ENCODE results near the gene CTAGE9. TPM values are rescaled to one million over a fixed set of nuclear protein-coding genes. Genes with fewer than 3 reads are reported as not detected.
"Not testable (repeated sequence)": the region's sequence is repeated elsewhere in the genome, so short reads cannot be mapped to it uniquely, and the experiment has no call there.

CTAGE9 gene
- total and polyA plus RNA-seq, 3 donors from 2014 or later: 3.7 to 10.3 (median 6.6) TPM

DNA sequence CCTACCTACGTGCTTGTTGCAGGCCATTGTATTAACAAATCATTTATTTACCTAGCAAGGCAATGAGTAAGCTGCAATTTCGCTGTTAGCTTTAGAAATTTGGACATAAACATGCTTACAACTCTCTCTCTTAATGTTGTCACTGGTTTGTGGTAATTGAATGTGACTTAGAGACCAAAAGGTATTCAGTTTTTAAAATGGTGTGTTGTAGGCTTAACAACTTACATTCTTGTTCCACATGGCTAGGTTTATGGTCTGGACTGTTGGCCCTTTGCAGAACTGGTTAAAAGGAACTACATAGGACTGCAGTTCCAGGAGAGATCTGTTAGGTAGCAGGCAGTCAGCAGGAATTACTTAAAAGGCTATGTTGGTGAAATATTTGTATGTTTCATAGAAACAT, 10.3 kb upstream of the CTAGE9 start:
- no peak for DNase-seq
- H3K36me3 ChIP-seq (ENCODE audit: low read depth, missing control alignments): no peaks in the 10 kb centered on the region
- intact Hi-C loops (cut with DNase I; ENCODE audit: low total_unique reads): no loop called here
- H3K4me3 ChIP-seq: no peak overlapping the region
- 88 to 94% methylated on average over 2 of the region's 2 CpGs for WGBS, 2 donors
- no peaks in the 10 kb centered on the region for H3K4me1 ChIP-seq
- TF ChIP-seq POLR2A (IDR thresholded peaks at IDR 0.05): no peak
- TF ChIP-seq, protein P1, sequence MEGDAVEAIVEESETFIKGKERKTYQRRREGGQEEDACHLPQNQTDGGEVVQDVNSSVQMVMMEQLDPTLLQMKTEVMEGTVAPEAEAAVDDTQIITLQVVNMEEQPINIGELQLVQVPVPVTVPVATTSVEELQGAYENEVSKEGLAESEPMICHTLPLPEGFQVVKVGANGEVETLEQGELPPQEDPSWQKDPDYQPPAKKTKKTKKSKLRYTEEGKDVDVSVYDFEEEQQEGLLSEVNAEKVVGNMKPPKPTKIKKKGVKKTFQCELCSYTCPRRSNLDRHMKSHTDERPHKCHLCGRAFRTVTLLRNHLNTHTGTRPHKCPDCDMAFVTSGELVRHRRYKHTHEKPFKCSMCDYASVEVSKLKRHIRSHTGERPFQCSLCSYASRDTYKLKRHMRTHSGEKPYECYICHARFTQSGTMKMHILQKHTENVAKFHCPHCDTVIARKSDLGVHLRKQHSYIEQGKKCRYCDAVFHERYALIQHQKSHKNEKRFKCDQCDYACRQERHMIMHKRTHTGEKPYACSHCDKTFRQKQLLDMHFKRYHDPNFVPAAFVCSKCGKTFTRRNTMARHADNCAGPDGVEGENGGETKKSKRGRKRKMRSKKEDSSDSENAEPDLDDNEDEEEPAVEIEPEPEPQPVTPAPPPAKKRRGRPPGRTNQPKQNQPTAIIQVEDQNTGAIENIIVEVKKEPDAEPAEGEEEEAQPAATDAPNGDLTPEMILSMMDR (IDR thresholded peaks at IDR 0.05): no peak
- no peaks in the 10 kb centered on the region for H3K9me3 ChIP-seq
- no peaks in the 10 kb centered on the region for H3K27me3 ChIP-seq
- no peak overlapping the region for H3K27ac ChIP-seq

DNA sequence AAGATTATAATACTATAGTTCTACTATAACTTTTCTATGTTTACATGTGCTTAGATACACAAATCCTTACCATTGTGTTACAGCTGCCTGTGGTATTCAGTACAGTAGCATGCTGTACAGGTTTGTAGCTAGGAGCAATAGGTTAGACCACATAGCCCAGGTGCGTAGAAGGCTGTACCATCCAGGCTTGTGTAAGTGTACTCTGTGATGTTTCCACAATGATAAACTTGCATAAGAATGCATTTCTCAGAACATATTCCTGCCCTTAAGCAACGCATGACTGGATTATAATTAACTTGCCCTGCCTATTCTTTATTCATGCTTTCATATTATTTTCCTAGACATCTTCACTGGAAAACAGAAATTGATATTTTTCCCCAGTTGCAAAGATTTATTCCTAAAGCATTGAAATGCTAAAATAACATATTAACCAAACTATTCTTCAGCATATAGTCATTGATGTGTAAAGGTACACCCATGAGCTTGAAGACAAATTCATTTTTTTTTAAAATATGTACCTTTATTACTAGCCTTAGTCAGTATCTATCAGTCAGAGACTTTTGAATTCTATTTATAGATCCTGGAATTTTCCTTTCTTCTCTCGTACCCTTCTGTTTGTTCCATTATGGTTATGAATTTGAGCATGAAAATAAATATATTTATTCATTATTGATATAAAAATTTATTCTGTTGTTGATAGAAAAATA, 7.2 kb upstream of the CTAGE9 start:
- no peak overlapping the region for H3K4me3 ChIP-seq
- no peak for DNase-seq
- no peak for TF ChIP-seq POLR2A (IDR thresholded peaks at IDR 0.05)
- TF ChIP-seq, protein P1 (IDR thresholded peaks at IDR 0.05): no peak
- WGBS, 2 donors: 87 to 90% methylated on average over 3 of the region's 3 CpGs
- H3K4me1 ChIP-seq: no peaks in the 10 kb centered on the region
- H3K27me3 ChIP-seq: no peaks in the 10 kb centered on the region
- no peaks in the 10 kb centered on the region for H3K9me3 ChIP-seq
- H3K27ac ChIP-seq: no peak overlapping the region
- no peaks in the 10 kb centered on the region for H3K36me3 ChIP-seq (ENCODE audit: low read depth, missing control alignments)
- intact Hi-C loops (cut with DNase I; ENCODE audit: low total_unique reads): no loop called here

GRCh38 chr6:131715567-131715966, 4.8 kb upstream of the CTAGE9 start:
- H3K4me1 ChIP-seq; H3K9me3 ChIP-seq; intact Hi-C loops (cut with DNase I; ENCODE audit: low total_unique reads); H3K27me3 ChIP-seq; DNase-seq; H3K4me3 ChIP-seq; H3K36me3 ChIP-seq (ENCODE audit: low read depth, missing control alignments); H3K27ac ChIP-seq: not testable (repeated sequence)
- 83 to 100% methylated on average over 2 to 5 of the region's 6 CpGs for WGBS, 2 donors

DNA sequence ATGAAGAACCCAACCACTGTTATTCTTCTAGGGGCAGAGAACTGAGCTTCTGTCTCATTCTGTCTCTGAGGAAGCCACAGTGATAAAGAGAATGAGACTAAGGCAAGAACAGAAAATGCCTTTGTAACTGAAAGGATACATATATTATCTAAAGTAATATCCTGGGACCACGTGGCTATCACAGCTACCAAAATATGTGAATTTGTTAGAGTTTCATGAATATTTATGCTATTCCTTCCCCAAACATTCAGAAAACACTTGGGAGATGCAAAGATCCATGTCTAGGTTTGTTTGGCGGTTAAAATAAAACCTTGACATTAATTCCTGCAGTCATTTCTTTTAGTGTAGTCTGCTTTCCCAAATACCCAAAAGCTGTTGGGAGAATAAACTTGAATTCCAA, 6.9 kb downstream of the CTAGE9 start:
- intact Hi-C loops (cut with DNase I; ENCODE audit: low total_unique reads); H3K36me3 ChIP-seq (ENCODE audit: low read depth, missing control alignments); H3K9me3 ChIP-seq; DNase-seq; H3K4me1 ChIP-seq; H3K27ac ChIP-seq; H3K27me3 ChIP-seq; H3K4me3 ChIP-seq: not testable (repeated sequence)
- no CpG with 5 or more reads among the region's 2 CpGs for WGBS, 2 donors

- intact Hi-C loops (cut with DNase I; ENCODE audit: low total_unique reads); DNase-seq: not testable (repeated sequence)
- no CpG with 5 or more reads among the region's 14 CpGs for WGBS, 2 donors
Measured at GRCh38 chr6:131700851-131701250, 10.0 kb downstream of the CTAGE9 start.

DNA sequence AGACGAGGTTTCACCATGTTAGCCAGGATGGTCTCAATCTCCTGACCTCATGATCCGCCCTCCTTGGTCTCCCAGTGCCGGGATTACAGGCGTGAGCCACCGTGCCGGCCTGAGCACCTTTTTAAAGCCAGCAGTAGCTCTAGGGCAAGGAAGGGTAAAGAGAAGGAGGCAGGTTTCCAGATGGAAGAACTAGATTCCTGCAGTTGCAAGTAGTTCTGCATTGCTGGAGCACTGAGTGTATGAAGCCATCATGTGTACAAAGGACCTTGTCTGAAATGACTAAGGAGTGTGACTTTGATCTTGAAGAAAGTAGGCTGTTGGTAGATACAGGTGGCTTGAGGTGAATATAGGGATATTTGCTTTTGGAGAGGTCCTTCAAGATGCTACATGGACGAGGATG, 13.9 kb downstream of the CTAGE9 start:
- WGBS, 2 donors: 61 to 93% methylated on average over 7 of the region's 7 CpGs
- H3K27ac ChIP-seq: no peak overlapping the region
- H3K4me3 ChIP-seq: no peak overlapping the region
- TF ChIP-seq, protein P1 (IDR thresholded peaks at IDR 0.05): no peak
- no peak for TF ChIP-seq POLR2A (IDR thresholded peaks at IDR 0.05)
- no peaks in the 10 kb centered on the region for H3K9me3 ChIP-seq
- no peaks in the 10 kb centered on the region for H3K36me3 ChIP-seq (ENCODE audit: low read depth, missing control alignments)
- intact Hi-C loops (cut with DNase I; ENCODE audit: low total_unique reads): loop anchor here (5.0 kb wide), 1 partner anchor 210 kb away; no protein-coding TSS in a partner anchor
- no peaks in the 10 kb centered on the region for H3K27me3 ChIP-seq
- no peak for DNase-seq
- no peaks in the 10 kb centered on the region for H3K4me1 ChIP-seq

More at GRCh38 chr6:131700851-131701250, 10.0 kb downstream of the CTAGE9 start:
- not testable (repeated sequence) for H3K4me1 ChIP-seq; H3K4me3 ChIP-seq; H3K27ac ChIP-seq; H3K27me3 ChIP-seq; H3K9me3 ChIP-seq; H3K36me3 ChIP-seq (ENCODE audit: low read depth, missing control alignments)

All from testis (tissue), 3 donors.